ENCODE data around the gene HES6. TPM values are rescaled to one million over a fixed set of nuclear protein-coding genes. Genes with fewer than 3 reads are reported as not detected.

HES6 gene, protein sequence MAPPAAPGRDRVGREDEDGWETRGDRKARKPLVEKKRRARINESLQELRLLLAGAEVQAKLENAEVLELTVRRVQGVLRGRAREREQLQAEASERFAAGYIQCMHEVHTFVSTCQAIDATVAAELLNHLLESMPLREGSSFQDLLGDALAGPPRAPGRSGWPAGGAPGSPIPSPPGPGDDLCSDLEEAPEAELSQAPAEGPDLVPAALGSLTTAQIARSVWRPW
- 0.86 and 0.89 TPM in 2 replicates for total RNA-seq (2014; rRNA removed; shearing (Covaris generic))
- 0.76 and 1.3 TPM in 2 replicates for polyA plus RNA-seq (2016; fragmentation: Nextera tagmentation; extraction: Ambion mirVana)

DNA sequence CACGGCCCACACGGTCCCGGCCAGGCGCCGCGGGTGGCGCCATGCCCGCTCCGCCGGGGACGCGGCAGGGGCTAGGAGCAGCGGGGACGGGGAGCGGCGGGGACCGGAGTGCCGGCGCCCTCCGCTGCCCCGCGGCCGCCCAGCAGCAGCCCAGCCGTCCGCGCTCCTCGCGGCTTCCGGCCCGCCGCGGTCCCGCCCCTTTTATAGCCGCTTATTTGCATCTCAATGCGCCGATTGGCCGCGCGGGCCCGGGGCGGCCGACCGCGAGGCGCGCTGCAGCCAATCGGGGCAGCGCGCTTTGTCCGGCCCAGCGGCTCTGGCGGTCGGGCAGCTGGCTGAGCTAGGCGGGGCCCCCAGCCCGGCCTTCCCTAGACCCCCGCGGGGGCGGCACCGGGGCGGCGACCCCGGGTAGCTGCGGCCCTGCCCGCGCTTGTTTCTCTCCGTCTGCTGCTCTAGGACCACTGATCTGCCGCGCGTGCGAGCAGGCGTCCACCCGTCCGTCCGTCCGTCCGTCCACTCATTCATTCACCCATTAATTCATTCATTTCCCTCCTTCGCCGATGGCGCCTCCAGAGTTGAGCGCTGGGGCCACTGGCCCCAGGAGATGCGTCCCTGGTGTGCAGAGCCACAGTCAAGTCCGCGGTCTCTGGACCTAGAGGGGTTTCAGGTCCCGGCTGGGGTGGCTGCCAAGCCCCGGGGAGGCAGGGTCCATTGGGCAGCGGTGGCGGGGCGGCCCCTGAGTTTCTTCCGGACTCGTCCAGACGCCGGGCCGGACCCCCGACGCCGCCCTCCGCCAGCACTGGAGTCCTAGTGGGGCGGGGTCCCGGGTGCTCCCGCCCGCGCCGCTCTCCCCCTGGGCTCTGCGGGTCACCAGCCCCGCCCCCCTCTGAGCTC is at the start of gene HES6:
Gene HES6, minus strand, starts transcription at position 176 of the 894 bp plus-strand sequence. Its CDS starts 133 bp downstream, at position 43.
- 2 to 3% methylated on average over 65 to 66 of the region's 105 CpGs for WGBS, 2 experiments (ENCODE audit: low coverage in 1 of 2, low lambda C conversion rate in 2 of 2, missing lambda C conversion rate in 2 of 2)
- no peaks in the 10 kb centered on the region for H3K9me3 ChIP-seq (ENCODE audit: low read depth)
- H3K9ac ChIP-seq, result no peak within 1 kb of the TSS
- no peak within 1 kb of the TSS for H3K27ac ChIP-seq
- H2AFZ ChIP-seq, result peak within 1 kb of the TSS; percentile 77
- H3K4me1 ChIP-seq (ENCODE audit: insufficient read depth), result no peaks in the 10 kb centered on the region
- TF ChIP-seq EZH2phosphoT487 (IDR thresholded peaks at IDR 0.05; ENCODE audit: insufficient read depth, low read depth) (no peak), EZH2 (IDR thresholded peaks at IDR 0.05; ENCODE audit: insufficient read depth, poor library complexity, severe bottlenecking) (no peak)
- H4K20me1 ChIP-seq (ENCODE audit: insufficient read depth), result no peaks in the 10 kb centered on the region
- H3K27me3 ChIP-seq (replicated peaks; ENCODE audit: insufficient read depth), result peaks cover 33% of the 10 kb centered on the region
- in situ Hi-C loops (cut with MboI), result no loop called here
- peaks cover 11% of the 10 kb centered on the region; the same call in 1 of the 2 replicates for H3F3A ChIP-seq (ENCODE audit: insufficient read depth)
- peak within 1 kb of the TSS; percentile 64 for H3K4me2 ChIP-seq (ENCODE audit: unreplicated experiment)
- no peaks in the 10 kb centered on the region for H3K36me3 ChIP-seq (ENCODE audit: low read depth)
- DNase-seq, result peak; percentile 95
- no peaks in the 10 kb centered on the region for H3K9me2 ChIP-seq (ENCODE audit: insufficient read depth)
- H3K4me3 ChIP-seq, result peak within 1 kb of the TSS; percentile 73
- no peaks in the 10 kb centered on the region for H3K79me2 ChIP-seq (ENCODE audit: insufficient read depth)

DNA sequence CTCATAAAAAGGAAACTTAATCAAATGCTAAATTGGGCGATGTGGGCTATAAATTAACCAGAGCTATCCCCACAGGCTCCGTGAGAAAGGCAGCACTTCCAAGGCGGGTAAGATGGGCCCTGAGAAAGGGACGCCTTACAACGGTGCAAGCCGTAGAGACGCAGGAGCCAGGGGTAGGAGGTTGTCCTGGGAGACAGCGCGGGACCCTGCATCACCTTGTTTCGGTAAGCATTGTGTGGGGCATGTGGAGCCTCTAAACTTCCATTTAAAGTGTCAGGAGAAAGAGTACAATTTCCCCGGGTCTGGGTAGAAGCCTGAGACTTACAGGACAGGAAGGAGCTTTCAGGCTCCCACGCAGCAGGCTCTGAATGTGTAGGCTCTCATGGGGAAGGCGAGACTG is 49.7 kb upstream of the HES6 start:
- Histone ChIP-seq H3K9ac (peak overlapping the region; percentile 94), H3K4me3 (peak overlapping the region; percentile 75), H3K36me3 (ENCODE audit: low read depth) (no peaks in the 10 kb centered on the region), H3K27ac (no peak overlapping the region), H3K4me2 (ENCODE audit: unreplicated experiment) (peak overlapping the region; percentile 68), H3K9me2 (ENCODE audit: insufficient read depth) (no peaks in the 10 kb centered on the region), H3K4me1 (ENCODE audit: insufficient read depth) (peaks cover 23% of the 10 kb centered on the region), H3F3A (ENCODE audit: insufficient read depth) (peaks cover 22% of the 10 kb centered on the region), H3K27me3 (replicated peaks; ENCODE audit: insufficient read depth) (no peaks in the 10 kb centered on the region), H3K9me3 (ENCODE audit: low read depth) (no peaks in the 10 kb centered on the region), H4K20me1 (ENCODE audit: insufficient read depth) (no peaks in the 10 kb centered on the region), H2AFZ (peak overlapping the region; percentile 72; the same call in 1 of the 2 replicates), H3K79me2 (ENCODE audit: insufficient read depth) (peaks cover 12% of the 10 kb centered on the region)
- WGBS, 2 experiments (ENCODE audit: low coverage in 1 of 2, low lambda C conversion rate in 2 of 2, missing lambda C conversion rate in 2 of 2), result 56 to 62% methylated on average over 13 of the region's 13 CpGs
- in situ Hi-C loops (cut with MboI), result no loop called here
- TF ChIP-seq EZH2phosphoT487 (IDR thresholded peaks at IDR 0.05; ENCODE audit: insufficient read depth, low read depth), result no peak
- no peak for TF ChIP-seq EZH2 (IDR thresholded peaks at IDR 0.05; ENCODE audit: insufficient read depth, poor library complexity, severe bottlenecking)
- DNase-seq, result no peak

DNA sequence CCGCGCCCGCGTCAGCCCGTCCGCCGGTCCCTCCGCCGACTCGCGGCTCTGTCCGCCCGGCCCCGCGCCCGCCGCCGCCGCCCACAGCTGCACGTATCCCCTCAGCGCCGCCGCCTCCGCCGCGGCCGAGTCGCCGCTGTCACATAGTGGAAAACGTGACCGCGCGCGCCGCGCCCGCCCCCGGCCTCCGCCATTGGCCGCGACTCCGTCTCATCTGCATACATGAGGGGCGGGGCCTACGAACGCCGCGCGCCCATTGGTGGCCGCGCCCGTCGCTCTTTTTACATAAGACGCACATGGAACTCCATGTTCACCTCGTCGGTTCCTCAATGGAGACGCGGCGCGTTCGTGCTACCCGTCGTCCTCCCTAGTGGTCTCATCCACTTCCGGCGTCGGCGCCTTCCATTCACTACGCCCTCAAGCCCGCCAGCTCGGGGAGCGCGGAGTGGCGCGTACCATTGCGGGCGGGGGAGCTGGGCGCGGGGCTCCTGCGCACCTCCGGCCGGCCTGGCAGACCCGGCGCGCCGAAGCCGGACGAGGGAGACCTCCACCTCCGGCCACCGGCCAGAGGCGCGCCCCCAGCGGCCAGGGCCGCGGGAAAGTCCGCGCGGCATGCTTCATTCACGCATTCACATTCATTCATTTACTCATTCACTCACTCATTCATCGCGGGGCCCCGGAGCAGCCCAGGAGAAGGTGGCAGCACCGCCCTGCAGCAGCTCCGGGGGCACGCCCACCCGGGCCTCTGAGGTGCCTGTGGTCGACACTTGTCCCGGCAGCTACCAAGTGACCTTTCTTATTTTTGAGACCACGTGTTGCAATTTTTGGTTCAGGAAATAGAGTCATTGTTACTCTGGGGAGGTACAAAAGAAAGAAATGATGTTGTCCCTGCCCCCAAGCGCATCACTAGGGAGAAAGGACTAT is 49.1 kb upstream of the HES6 start:
- Histone ChIP-seq H4K20me1 (ENCODE audit: insufficient read depth) (no peaks in the 10 kb centered on the region), H3K4me2 (ENCODE audit: unreplicated experiment) (peak overlapping the region; percentile 75), H3K4me3 (peak overlapping the region; percentile 75), H2AFZ (peak overlapping the region; percentile 72), H3F3A (ENCODE audit: insufficient read depth) (peaks cover 22% of the 10 kb centered on the region), H3K79me2 (ENCODE audit: insufficient read depth) (peaks cover 19% of the 10 kb centered on the region), H3K9me3 (ENCODE audit: low read depth) (no peaks in the 10 kb centered on the region), H3K27ac (peak overlapping the region; percentile 99), H3K4me1 (ENCODE audit: insufficient read depth) (peaks cover 23% of the 10 kb centered on the region), H3K9ac (peak overlapping the region; percentile 94), H3K9me2 (ENCODE audit: insufficient read depth) (no peaks in the 10 kb centered on the region), H3K27me3 (replicated peaks; ENCODE audit: insufficient read depth) (no peaks in the 10 kb centered on the region), H3K36me3 (ENCODE audit: low read depth) (no peaks in the 10 kb centered on the region)
- TF ChIP-seq EZH2phosphoT487 (IDR thresholded peaks at IDR 0.05; ENCODE audit: insufficient read depth, low read depth) (no peak), EZH2 (IDR thresholded peaks at IDR 0.05; ENCODE audit: insufficient read depth, poor library complexity, severe bottlenecking) (no peak)
- WGBS, 2 experiments (ENCODE audit: low coverage in 1 of 2, low lambda C conversion rate in 2 of 2, missing lambda C conversion rate in 2 of 2), result 0 to 1% methylated on average over 68 to 80 of the region's 108 CpGs
- in situ Hi-C loops (cut with MboI), result no loop called here
- peak; percentile 98 for DNase-seq
